Neutrophil (primary cell): ENCODE results near the gene TXNDC9.
"Not testable (repeated sequence)": the region's sequence is repeated elsewhere in the genome, so short reads cannot be mapped to it uniquely, and the experiment has no call there.

Experiments used
- H3K27ac ChIP-seq: fragments of 200-600 bp; sonication (generic); 2 replicates; pipeline ENCODE4 v1.5.1; 2016; ENCODE audit warnings: mild to moderate bottlenecking, moderate library complexity
- H3K27me3 ChIP-seq: fragments of 200-600 bp; sonication (generic); 2 replicates; pipeline ENCODE4 v1.6.0; 2016; ENCODE audit warnings: mild to moderate bottlenecking
- H3K36me3 ChIP-seq: fragments of 200-600 bp; sonication (generic); 2 replicates; pipeline ENCODE4 v1.5.1; 2017
- H3K4me1 ChIP-seq, 2 experiments: fragments of 200-600 bp in 1 of 2; sonication (generic) in 1 of 2; 1 replicate in 1 of 2; 2 replicates in 1 of 2; pipeline versions ENCODE4 v1.5.1 to v1.6.1; 2013 to 2016; ENCODE audit warnings: low read depth in 1 of 2, low read length in 1 of 2, mild to moderate bottlenecking in 1 of 2, moderate library complexity in 1 of 2; ENCODE audit not compliant: control insufficient read depth in 1 of 2, insufficient read depth in 1 of 2
- H3K4me3 ChIP-seq, 2 experiments: fragments of 200-600 bp in 1 of 2; sonication (generic) in 1 of 2; 1 replicate in 1 of 2; 2 replicates in 1 of 2; pipeline ENCODE4 v1.5.1; 2013 to 2016; ENCODE audit warnings: low read depth in 1 of 2, low read length in 1 of 2, mild to moderate bottlenecking in 1 of 2, moderate library complexity in 1 of 2
- H3K9me3 ChIP-seq: fragments of 200-600 bp; sonication (generic); 2 replicates; pipeline ENCODE4 v1.5.1; 2016
- CTCF ChIP-seq: fragments of 200-600 bp; sonication (generic); IDR thresholded peaks from 2 replicates; pipeline ENCODE4 v1.5.1; 2016; ENCODE audit warnings: antibody characterized with exemption

TXNDC9 gene

GRCh38 chr2:99299580-99299979, 36.6 kb downstream of the TXNDC9 start:
- no peak for TF ChIP-seq CTCF
- Histone ChIP-seq H3K4me3 (no peak overlapping the region), H3K36me3 (peaks cover 7% of the 10 kb centered on the region), H3K27me3 (no peaks in the 10 kb centered on the region), H3K4me1 (no peaks in the 10 kb centered on the region), H3K9me3 (no peaks in the 10 kb centered on the region), H3K27ac (no peak overlapping the region)

- no peaks in the 10 kb centered on the region for H3K4me1 ChIP-seq
- TF ChIP-seq CTCF, result no peak
- H3K36me3 ChIP-seq, result peaks cover 7% of the 10 kb centered on the region
- H3K4me3 ChIP-seq, result no peak overlapping the region
- H3K27me3 ChIP-seq, result no peaks in the 10 kb centered on the region
- no peak overlapping the region for H3K27ac ChIP-seq
- no peaks in the 10 kb centered on the region for H3K9me3 ChIP-seq
Measured at GRCh38 chr2:99297994-99298393, 38.1 kb downstream of the TXNDC9 start.

GRCh38 chr2:99285526-99285925, 50.6 kb downstream of the TXNDC9 start:
- no peak overlapping the region for H3K27ac ChIP-seq
- no peaks in the 10 kb centered on the region for H3K4me1 ChIP-seq
- H3K4me3 ChIP-seq, result no peak overlapping the region
- H3K9me3 ChIP-seq, result no peaks in the 10 kb centered on the region
- no peaks in the 10 kb centered on the region for H3K36me3 ChIP-seq
- H3K27me3 ChIP-seq, result no peaks in the 10 kb centered on the region
- no peak for TF ChIP-seq CTCF

- H3K36me3 ChIP-seq, result no peaks in the 10 kb centered on the region
- no peak overlapping the region for H3K4me3 ChIP-seq
- H3K9me3 ChIP-seq, result no peaks in the 10 kb centered on the region
- H3K27me3 ChIP-seq, result no peaks in the 10 kb centered on the region
- no peak overlapping the region for H3K27ac ChIP-seq
- no peaks in the 10 kb centered on the region for H3K4me1 ChIP-seq
- no peak for TF ChIP-seq CTCF
Measured at GRCh38 chr2:99279969-99280695, 56.0 kb downstream of the TXNDC9 start.

GRCh38 chr2:99278793-99279291, 57.3 kb downstream of the TXNDC9 start:
- Histone ChIP-seq H3K27ac (no peak overlapping the region), H3K4me3 (no peak overlapping the region), H3K36me3 (no peaks in the 10 kb centered on the region), H3K9me3 (no peaks in the 10 kb centered on the region), H3K27me3 (no peaks in the 10 kb centered on the region), H3K4me1 (no peaks in the 10 kb centered on the region)
- TF ChIP-seq CTCF, result no peak

GRCh38 chr2:99278195-99278765, 57.9 kb downstream of the TXNDC9 start:
- H3K27me3 ChIP-seq, H3K4me3 ChIP-seq, H3K4me1 ChIP-seq, H3K36me3 ChIP-seq, H3K9me3 ChIP-seq, H3K27ac ChIP-seq: not testable (repeated sequence)
